ENCODE results near the gene F2RL2.

GRCh38 chr5:76617229-76617628 lies 6.0 kb downstream of the F2RL2 start:
- TF ChIP-seq CTCF (IDR thresholded peaks at IDR 0.05) = no peak
- TF ChIP-seq POLR2AphosphoS5 (IDR thresholded peaks at IDR 0.05) = no peak
- TF ChIP-seq POLR2A (IDR thresholded peaks at IDR 0.05) = no peak
